ENCODE measurements around the gene TRPM2.
"Not testable (repeated sequence)": the region's sequence is repeated elsewhere in the genome, so short reads cannot be mapped to it uniquely, and the experiment has no call there.

Gene TRPM2

DNA sequence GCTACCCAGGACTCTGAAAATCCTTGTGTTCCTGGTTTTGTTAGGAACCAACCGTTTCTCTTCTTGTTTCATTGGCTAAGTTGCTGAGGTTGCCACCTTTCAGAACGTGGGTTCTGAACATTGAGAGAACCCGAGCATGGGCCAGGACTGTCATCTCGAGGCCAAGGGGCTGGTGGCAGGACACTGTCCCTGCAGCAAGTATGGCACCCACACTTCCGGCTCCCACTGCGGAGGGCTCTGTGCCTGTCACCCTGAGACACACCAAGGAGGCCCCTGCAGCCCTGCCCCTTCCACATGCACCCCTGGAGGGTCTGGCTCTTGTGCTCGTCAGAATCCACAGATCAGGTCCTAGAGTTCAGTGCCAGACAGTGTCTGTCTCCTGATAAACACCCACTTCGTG lies 62.8 kb downstream of the TRPM2 start:
- Histone ChIP-seq H3K27me3 (ENCODE audit: insufficient read depth, low read length) (no peaks in the 10 kb centered on the region), H3K4me3 (ENCODE audit: low read length) (no peak overlapping the region), H3K9ac (ENCODE audit: low read depth, low read length) (no peak overlapping the region), H3K36me3 (ENCODE audit: insufficient read depth, low read length) (no peaks in the 10 kb centered on the region), H3K9me3 (ENCODE audit: insufficient read depth, low read depth, low read length) (peaks cover 7% of the 10 kb centered on the region; the same call in 1 of the 2 replicates), H3K4me1 (ENCODE audit: insufficient read depth, low read length) (peaks cover 3% of the 10 kb centered on the region; the same call in 1 of the 2 replicates), H3K27ac (ENCODE audit: low read depth, low read length) (no peak overlapping the region)
- WGBS: 81% methylated on average over 8 of the region's 8 CpGs

DNA sequence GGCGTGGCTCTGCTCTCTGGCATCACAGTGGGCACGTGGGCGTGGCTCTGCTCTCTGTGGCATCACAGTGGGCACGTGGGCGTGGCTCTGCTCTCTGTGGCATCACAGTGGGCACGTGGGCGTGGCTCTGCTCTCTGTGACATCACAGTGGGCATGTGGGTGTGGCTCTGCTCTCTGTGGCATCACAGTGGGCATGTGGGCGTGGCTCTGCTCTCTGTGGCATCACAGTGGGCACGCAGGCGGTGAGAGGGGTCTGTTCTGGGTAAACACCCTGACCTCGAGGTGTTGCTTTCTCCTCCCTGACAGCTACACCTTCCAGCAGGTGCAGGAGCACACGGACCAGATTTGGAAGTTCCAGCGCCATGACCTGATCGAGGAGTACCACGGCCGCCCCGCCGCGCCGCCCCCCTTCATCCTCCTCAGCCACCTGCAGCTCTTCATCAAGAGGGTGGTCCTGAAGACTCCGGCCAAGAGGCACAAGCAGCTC lies 64.2 kb downstream of the TRPM2 start:
- WGBS: 95% methylated on average over 21 of the region's 21 CpGs
- not testable (repeated sequence) for H3K27me3 ChIP-seq (ENCODE audit: insufficient read depth, low read length); H3K4me3 ChIP-seq (ENCODE audit: low read length); H3K9me3 ChIP-seq (ENCODE audit: insufficient read depth, low read depth, low read length); H3K36me3 ChIP-seq (ENCODE audit: insufficient read depth, low read length); H3K27ac ChIP-seq (ENCODE audit: low read depth, low read length); H3K4me1 ChIP-seq (ENCODE audit: insufficient read depth, low read length); H3K9ac ChIP-seq (ENCODE audit: low read depth, low read length)

DNA sequence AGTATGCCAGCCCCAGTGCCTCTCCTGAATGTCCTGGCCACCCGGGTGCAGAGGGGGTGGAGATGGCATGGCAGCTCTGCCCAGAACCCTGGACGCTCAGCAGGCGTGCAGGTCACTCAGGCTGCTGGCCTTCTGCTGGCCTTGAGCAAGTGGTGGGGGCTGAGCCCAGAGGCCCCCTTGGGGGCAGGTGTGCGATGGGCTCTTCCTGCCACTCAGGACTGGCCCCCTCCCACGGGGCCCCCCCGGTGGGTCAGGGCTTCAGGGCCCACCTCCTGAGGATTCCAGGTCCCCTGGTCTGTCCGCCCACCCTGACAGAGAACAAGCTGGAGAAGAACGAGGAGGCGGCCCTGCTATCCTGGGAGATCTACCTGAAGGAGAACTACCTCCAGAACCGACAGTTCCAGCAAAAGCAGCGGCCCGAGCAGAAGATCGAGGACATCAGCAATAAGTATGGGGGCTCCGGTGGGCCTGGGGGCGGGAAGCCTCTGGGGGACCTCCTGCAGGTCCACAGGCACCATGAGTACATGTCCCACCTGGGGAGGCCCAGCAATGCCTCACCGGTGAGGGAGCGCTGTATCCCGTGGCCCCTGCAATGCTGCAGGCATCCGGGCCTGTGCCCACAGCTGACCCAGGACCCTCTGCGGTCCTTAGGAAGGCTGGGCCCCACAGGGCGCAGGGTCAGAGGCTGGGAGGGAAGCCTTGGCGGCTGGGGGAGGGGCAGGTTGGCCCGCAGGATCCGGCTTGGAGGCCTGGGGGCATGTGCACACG lies 64.9 kb downstream of the TRPM2 start:
- peaks cover 7% of the 10 kb centered on the region; the same call in 1 of the 2 replicates for H3K9me3 ChIP-seq (ENCODE audit: insufficient read depth, low read depth, low read length)
- H3K27ac ChIP-seq (ENCODE audit: low read depth, low read length): no peak overlapping the region
- H3K9ac ChIP-seq (ENCODE audit: low read depth, low read length): no peak overlapping the region
- 89% methylated on average over 25 of the region's 25 CpGs for WGBS
- no peaks in the 10 kb centered on the region for H3K36me3 ChIP-seq (ENCODE audit: insufficient read depth, low read length)
- H3K4me1 ChIP-seq (ENCODE audit: insufficient read depth, low read length): no peaks in the 10 kb centered on the region
- no peak overlapping the region for H3K4me3 ChIP-seq (ENCODE audit: low read length)
- no peaks in the 10 kb centered on the region for H3K27me3 ChIP-seq (ENCODE audit: insufficient read depth, low read length)

DNA sequence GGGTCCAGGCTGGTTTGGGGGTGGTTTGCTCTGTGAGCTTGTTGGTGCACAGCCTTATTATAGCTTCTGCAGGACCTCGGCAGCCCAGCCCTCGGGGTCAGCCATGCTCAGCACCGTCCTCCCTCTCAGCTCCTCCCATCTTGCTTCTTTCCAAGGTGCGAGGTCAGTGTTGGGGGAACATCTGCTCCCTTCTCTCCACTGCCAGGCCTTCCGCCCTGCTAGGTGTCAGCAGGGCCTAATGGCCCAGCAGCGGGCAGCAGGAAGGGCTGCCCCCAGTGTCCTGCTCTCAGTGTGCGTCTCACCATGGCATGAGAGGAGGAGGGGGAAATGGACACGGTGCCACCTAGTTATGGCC lies 65.4 kb downstream of the TRPM2 start:
- Histone ChIP-seq H3K27me3 (ENCODE audit: insufficient read depth, low read length) (no peaks in the 10 kb centered on the region), H3K9me3 (ENCODE audit: insufficient read depth, low read depth, low read length) (peaks cover 7% of the 10 kb centered on the region; the same call in 1 of the 2 replicates), H3K36me3 (ENCODE audit: insufficient read depth, low read length) (no peaks in the 10 kb centered on the region), H3K4me1 (ENCODE audit: insufficient read depth, low read length) (no peaks in the 10 kb centered on the region), H3K9ac (ENCODE audit: low read depth, low read length) (no peak overlapping the region), H3K27ac (ENCODE audit: low read depth, low read length) (no peak overlapping the region), H3K4me3 (ENCODE audit: low read length) (no peak overlapping the region)
- 96% methylated on average over 8 of the region's 8 CpGs for WGBS

DNA sequence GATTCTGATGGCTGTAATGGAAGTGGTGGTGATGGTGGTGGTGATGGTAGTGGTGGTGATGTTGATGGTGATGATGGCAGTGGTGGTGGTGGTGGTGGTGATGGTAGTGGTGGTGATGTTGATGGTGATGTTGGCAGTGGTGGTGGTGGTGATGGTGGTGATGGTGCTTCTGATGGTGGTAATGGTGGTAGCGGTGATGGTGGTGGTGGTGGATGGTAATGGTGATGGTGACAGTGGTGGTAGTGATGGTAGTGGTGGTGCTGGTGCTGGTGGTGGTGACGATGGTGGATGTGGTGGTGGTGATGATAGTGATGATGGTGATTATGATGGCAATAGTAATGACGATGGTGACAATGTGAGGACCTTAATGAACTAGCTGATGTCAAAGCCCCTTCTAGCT lies 66.3 kb downstream of the TRPM2 start:
- H3K9me3 ChIP-seq (ENCODE audit: insufficient read depth, low read depth, low read length): peaks cover 7% of the 10 kb centered on the region; the same call in 1 of the 2 replicates
- no peak overlapping the region for H3K9ac ChIP-seq (ENCODE audit: low read depth, low read length)
- H3K36me3 ChIP-seq (ENCODE audit: insufficient read depth, low read length): no peaks in the 10 kb centered on the region
- no peaks in the 10 kb centered on the region for H3K27me3 ChIP-seq (ENCODE audit: insufficient read depth, low read length)
- no peaks in the 10 kb centered on the region for H3K4me1 ChIP-seq (ENCODE audit: insufficient read depth, low read length)
- 92% methylated on average over 3 of the region's 3 CpGs for WGBS
- H3K4me3 ChIP-seq (ENCODE audit: low read length): no peak overlapping the region
- H3K27ac ChIP-seq (ENCODE audit: low read depth, low read length): no peak overlapping the region

DNA sequence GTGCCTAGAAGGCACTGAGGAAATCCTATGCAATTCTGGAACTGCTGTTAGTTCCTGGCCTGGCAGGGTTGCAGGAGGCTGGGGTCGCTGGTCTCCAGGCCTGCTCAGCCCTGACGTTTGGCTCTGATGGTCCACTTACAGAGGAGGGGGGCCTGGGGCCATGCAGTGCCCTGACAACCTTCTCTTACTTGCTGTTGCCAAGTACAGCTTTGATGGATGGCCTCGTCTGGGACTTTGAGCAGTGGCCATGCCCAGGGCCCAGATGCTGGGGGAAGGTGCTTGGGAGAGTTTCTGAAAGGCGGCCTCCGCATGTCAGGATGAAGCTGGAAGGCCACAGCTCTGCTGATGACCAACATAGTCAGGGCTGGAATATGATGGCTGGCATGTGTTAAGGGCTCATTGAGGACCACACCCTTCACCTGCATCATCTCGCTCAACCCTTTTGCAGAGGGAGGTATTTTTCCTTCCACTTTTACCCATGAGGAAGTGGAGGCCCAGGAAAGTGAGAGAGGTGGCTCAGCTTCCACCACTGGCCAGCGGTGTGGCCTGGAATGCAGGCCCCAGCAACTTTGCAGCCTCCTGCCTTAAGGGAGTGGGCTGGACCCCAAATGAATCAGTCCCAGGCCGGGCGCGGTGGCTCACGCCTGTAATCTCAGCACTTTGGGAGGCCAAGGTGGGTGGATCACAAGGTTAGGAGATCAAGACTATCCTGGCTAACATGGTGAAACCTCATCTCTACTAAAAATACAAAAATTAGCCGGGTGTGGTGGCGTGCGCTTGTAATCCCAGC lies 67.2 kb downstream of the TRPM2 start:
- no peaks in the 10 kb centered on the region for H3K27me3 ChIP-seq (ENCODE audit: insufficient read depth, low read length)
- H3K36me3 ChIP-seq (ENCODE audit: insufficient read depth, low read length): no peaks in the 10 kb centered on the region
- H3K9ac ChIP-seq (ENCODE audit: low read depth, low read length): no peak overlapping the region
- 95% methylated on average over 13 of the region's 14 CpGs for WGBS
- peaks cover 7% of the 10 kb centered on the region; the same call in 1 of the 2 replicates for H3K9me3 ChIP-seq (ENCODE audit: insufficient read depth, low read depth, low read length)
- no peak overlapping the region for H3K27ac ChIP-seq (ENCODE audit: low read depth, low read length)
- no peaks in the 10 kb centered on the region for H3K4me1 ChIP-seq (ENCODE audit: insufficient read depth, low read length)
- H3K4me3 ChIP-seq (ENCODE audit: low read length): no peak overlapping the region

DNA sequence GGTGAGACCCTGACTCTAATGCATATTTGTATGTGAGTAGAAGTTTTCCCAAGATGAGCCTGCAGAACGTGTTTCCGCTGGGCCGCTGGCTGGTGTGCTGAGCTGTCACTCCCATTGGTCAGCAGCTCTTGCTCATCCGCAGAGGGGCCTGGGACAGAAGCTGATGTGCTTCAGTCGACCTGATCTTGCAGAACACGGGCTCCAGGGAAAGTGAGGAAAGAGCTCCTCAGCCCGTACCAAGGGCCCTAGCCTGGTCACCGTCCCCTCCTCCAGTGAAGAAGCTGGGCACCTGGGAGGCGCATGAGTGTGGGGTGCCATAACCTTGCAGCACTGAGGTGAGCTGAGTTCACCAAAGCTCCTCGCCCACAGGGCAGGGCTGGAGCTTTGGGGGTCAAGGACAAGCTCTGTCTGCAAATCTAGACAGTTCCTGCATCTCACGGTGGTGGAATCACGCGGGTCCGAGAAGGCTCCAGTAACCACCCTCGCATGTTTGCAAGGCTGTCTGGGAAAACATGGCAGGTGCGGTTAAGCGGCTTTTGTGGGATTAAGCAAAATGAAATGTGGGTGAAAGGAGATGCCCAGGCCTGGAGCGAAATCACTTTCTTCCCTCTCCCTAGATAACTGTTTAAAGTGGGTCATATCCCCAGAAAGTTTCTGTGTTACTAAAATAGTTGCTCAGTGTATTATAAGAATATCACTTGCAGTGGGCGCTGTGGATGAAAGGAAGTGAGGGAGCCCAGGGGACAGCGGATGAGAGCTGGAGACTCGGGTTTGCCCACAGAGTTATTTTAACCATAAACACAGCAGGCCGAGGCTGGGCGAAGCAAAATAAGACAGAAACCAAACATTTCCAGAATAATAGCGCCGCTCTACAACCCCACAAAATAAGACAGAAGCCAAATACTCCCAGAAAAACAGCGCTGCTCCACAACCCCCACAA lies 68.8 kb downstream of the TRPM2 start:
- 92% methylated on average over 22 of the region's 26 CpGs for WGBS
- Histone ChIP-seq H3K36me3 (ENCODE audit: insufficient read depth, low read length) (no peaks in the 10 kb centered on the region), H3K4me1 (ENCODE audit: insufficient read depth, low read length) (no peaks in the 10 kb centered on the region), H3K27me3 (ENCODE audit: insufficient read depth, low read length) (no peaks in the 10 kb centered on the region), H3K27ac (ENCODE audit: low read depth, low read length) (no peak overlapping the region), H3K9ac (ENCODE audit: low read depth, low read length) (no peak overlapping the region), H3K4me3 (ENCODE audit: low read length) (no peak overlapping the region), H3K9me3 (ENCODE audit: insufficient read depth, low read depth, low read length) (peaks cover 7% of the 10 kb centered on the region; the same call in 1 of the 2 replicates)

DNA sequence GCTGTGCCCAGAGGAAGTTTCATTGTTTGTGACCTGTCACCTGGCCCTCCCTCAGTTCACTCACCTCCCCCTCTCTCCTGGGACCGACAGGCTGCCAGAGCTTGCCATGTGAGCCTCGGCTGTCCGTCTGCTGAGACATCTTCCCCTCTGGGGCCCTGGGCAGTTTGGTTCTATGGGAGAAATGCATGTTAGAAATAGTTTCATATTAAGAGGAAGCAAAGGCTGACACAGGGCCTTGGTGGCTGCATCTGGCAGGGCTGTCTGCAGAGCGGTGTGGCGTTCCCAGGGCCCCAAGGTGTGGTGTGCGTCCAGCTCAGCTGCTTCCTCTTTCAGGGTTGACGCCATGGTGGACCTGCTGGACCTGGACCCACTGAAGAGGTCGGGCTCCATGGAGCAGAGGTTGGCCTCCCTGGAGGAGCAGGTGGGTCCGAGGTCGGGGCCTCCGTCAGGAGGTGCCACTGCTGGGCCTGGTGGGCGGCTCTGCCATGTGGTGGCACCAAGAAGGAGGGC lies 69.9 kb downstream of the TRPM2 start:
- no peak overlapping the region for H3K27ac ChIP-seq (ENCODE audit: low read depth, low read length)
- H3K36me3 ChIP-seq (ENCODE audit: insufficient read depth, low read length): no peaks in the 10 kb centered on the region
- H3K9me3 ChIP-seq (ENCODE audit: insufficient read depth, low read depth, low read length): peaks cover 7% of the 10 kb centered on the region; the same call in 1 of the 2 replicates
- H3K9ac ChIP-seq (ENCODE audit: low read depth, low read length): no peak overlapping the region
- H3K4me1 ChIP-seq (ENCODE audit: insufficient read depth, low read length): no peaks in the 10 kb centered on the region
- no peak overlapping the region for H3K4me3 ChIP-seq (ENCODE audit: low read length)
- no peaks in the 10 kb centered on the region for H3K27me3 ChIP-seq (ENCODE audit: insufficient read depth, low read length)
- 89% methylated on average over 12 of the region's 12 CpGs for WGBS

DNA sequence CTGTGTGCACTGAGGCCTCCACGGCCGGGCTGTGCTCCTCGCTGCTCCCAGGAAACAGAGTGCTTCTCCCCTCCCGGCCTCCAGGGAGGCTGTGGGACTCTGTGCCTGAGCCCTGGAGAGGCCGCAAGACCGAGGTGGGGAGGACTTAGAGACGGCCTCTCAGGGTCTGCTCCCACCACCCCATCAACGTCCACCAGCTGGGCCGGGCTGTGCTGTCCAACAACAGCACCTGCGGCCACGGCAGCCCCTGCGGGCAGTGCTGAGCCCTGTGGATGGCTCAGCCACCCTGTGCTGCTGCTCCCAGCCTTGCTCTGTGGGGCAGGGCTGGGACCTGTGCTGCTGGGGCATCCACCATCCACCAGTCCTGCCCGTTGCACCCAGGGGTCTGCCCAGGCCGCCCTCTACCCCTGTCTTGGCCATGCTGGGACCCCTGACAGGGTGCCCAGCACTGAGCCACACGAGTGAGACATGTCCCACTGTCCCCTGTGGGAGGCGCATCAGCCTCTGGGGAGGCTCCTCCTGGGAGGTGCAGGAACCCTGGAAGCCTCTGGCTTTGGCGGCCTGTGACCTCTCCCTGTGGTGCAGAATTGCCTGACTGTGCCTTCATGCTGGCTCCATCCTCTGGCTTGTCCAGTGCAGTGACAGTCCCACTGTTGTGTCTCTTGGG lies 70.7 kb downstream of the TRPM2 start:
- H3K4me3 ChIP-seq (ENCODE audit: low read length): no peak overlapping the region
- H3K27ac ChIP-seq (ENCODE audit: low read depth, low read length): no peak overlapping the region
- H3K4me1 ChIP-seq (ENCODE audit: insufficient read depth, low read length): no peaks in the 10 kb centered on the region
- no peaks in the 10 kb centered on the region for H3K27me3 ChIP-seq (ENCODE audit: insufficient read depth, low read length)
- peaks cover 13% of the 10 kb centered on the region for H3K9me3 ChIP-seq (ENCODE audit: insufficient read depth, low read depth, low read length)
- WGBS: 82% methylated on average over 17 of the region's 17 CpGs
- H3K36me3 ChIP-seq (ENCODE audit: insufficient read depth, low read length): no peaks in the 10 kb centered on the region
- H3K9ac ChIP-seq (ENCODE audit: low read depth, low read length): no peak overlapping the region

DNA sequence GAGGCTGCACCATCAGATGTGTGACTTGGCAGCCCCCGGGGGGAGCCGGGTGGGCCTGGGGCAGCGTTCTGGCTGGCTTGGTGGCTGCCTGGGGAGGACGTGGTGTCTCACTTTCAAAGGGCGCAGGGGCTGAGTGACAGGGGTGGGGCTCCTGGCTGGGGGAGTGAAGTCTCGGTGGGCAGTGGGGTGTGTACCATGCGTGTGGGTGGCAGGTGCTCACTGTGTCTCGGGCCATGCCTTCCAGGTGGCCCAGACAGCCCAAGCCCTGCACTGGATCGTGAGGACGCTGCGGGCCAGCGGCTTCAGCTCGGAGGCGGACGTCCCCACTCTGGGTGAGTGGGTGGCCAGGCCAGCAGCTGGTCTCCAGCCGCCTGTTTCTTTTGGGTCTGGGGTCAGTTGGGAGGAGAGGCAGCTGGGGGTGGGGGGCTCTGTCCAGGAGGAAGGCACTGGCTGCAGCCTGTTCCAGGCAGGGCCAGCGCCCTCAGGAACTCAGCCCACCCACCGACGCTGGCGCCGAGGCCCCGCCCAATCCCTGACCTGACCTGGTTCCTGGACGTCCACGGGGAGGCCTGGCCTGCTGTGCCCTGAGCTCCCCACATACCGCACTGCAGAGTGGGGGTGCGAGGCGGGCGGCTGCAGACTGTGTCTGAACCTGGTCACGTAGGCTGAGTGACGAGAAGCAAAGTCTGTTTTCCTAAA lies 71.3 kb downstream of the TRPM2 start:
- H3K4me3 ChIP-seq (ENCODE audit: low read length): no peak overlapping the region
- H3K4me1 ChIP-seq (ENCODE audit: insufficient read depth, low read length): no peaks in the 10 kb centered on the region
- no peaks in the 10 kb centered on the region for H3K27me3 ChIP-seq (ENCODE audit: insufficient read depth, low read length)
- WGBS: 90% methylated on average over 30 of the region's 30 CpGs
- no peak overlapping the region for H3K27ac ChIP-seq (ENCODE audit: low read depth, low read length)
- H3K9me3 ChIP-seq (ENCODE audit: insufficient read depth, low read depth, low read length): peaks cover 8% of the 10 kb centered on the region
- no peaks in the 10 kb centered on the region for H3K36me3 ChIP-seq (ENCODE audit: insufficient read depth, low read length)
- H3K9ac ChIP-seq (ENCODE audit: low read depth, low read length): no peak overlapping the region
